Measurements from ENCODE around the gene MYO1A. TPM values are rescaled to one million over a fixed set of nuclear protein-coding genes. Genes with fewer than 3 reads are reported as not detected.

Gene MYO1A
- total RNA-seq, 2 donors from 2014 or later, result 0.70 TPM; not detected in 1

- ATAC-seq (no peak), DNase-seq (no peak)
- H3K4me3 Mint-ChIP-seq, result no peak overlapping the region
- no peaks in the 10 kb centered on the region for H3K9me3 ChIP-seq (ENCODE audit: control insufficient read depth, low read length, poor library complexity, severe bottlenecking)
- peaks cover 22% of the 10 kb centered on the region for H3K27me3 Mint-ChIP-seq
- peaks cover 17% of the 10 kb centered on the region for H3K4me1 Mint-ChIP-seq
- H3K36me3 Mint-ChIP-seq (ENCODE audit: low read depth), result peaks cover 4% of the 10 kb centered on the region
- H3K27ac Mint-ChIP-seq, result no peak overlapping the region
Observed at GRCh38 chr12:57012600-57013465, 37.1 kb downstream of the MYO1A start.

- H3K9me3 ChIP-seq (ENCODE audit: control insufficient read depth, low read length, poor library complexity, severe bottlenecking), result no peaks in the 10 kb centered on the region
- peaks cover 22% of the 10 kb centered on the region for H3K27me3 Mint-ChIP-seq
- DNase-seq (no peak), ATAC-seq (peak; percentile 76)
- peak overlapping the region; percentile 72 for H3K4me3 Mint-ChIP-seq
- peaks cover 4% of the 10 kb centered on the region for H3K36me3 Mint-ChIP-seq (ENCODE audit: low read depth)
- peak overlapping the region; percentile 79 for H3K27ac Mint-ChIP-seq
- H3K4me1 Mint-ChIP-seq, result peaks cover 26% of the 10 kb centered on the region
Observed at GRCh38 chr12:57011438-57012424, 38.2 kb downstream of the MYO1A start.

GRCh38 chr12:57010627-57011247, 39.2 kb downstream of the MYO1A start:
- ATAC-seq, result no peak
- Mint-ChIP-seq H3K27ac (no peak overlapping the region), H3K27me3 (peaks cover 22% of the 10 kb centered on the region), H3K36me3 (ENCODE audit: low read depth) (peaks cover 4% of the 10 kb centered on the region), H3K4me1 (peaks cover 28% of the 10 kb centered on the region), H3K4me3 (no peak overlapping the region)
- no peaks in the 10 kb centered on the region for H3K9me3 ChIP-seq (ENCODE audit: control insufficient read depth, low read length, poor library complexity, severe bottlenecking)
- DNase-seq, result no peak

- H3K4me3 Mint-ChIP-seq, result no peak overlapping the region
- peaks cover 35% of the 10 kb centered on the region for H3K4me1 Mint-ChIP-seq
- H3K36me3 Mint-ChIP-seq (ENCODE audit: low read depth), result peaks cover 6% of the 10 kb centered on the region
- DNase-seq, result no peak
- H3K9me3 ChIP-seq (ENCODE audit: control insufficient read depth, low read length, poor library complexity, severe bottlenecking), result no peaks in the 10 kb centered on the region
- no peak overlapping the region for H3K27ac Mint-ChIP-seq
- ATAC-seq, result no peak
- H3K27me3 Mint-ChIP-seq, result peaks cover 15% of the 10 kb centered on the region
Observed at GRCh38 chr12:57009949-57010626, 39.8 kb downstream of the MYO1A start.

GRCh38 chr12:57008178-57008577, 41.8 kb downstream of the MYO1A start:
- Mint-ChIP-seq H3K4me1 (peaks cover 43% of the 10 kb centered on the region), H3K27me3 (no peaks in the 10 kb centered on the region), H3K4me3 (no peak overlapping the region), H3K27ac (no peak overlapping the region), H3K36me3 (ENCODE audit: low read depth) (peaks cover 2% of the 10 kb centered on the region)
- ATAC-seq, result peak; percentile 46
- DNase-seq, result no peak
- H3K9me3 ChIP-seq (ENCODE audit: control insufficient read depth, low read length, poor library complexity, severe bottlenecking), result no peaks in the 10 kb centered on the region

GRCh38 chr12:57006809-57007475, 43.0 kb downstream of the MYO1A start:
- H3K4me3 Mint-ChIP-seq, result peak overlapping the region; percentile 89
- H3K27ac Mint-ChIP-seq, result peak overlapping the region; percentile 89
- no peak for DNase-seq
- H3K4me1 Mint-ChIP-seq, result peaks cover 43% of the 10 kb centered on the region
- ATAC-seq, result no peak
- H3K36me3 Mint-ChIP-seq (ENCODE audit: low read depth), result peaks cover 6% of the 10 kb centered on the region
- no peaks in the 10 kb centered on the region for H3K27me3 Mint-ChIP-seq
- H3K9me3 ChIP-seq (ENCODE audit: control insufficient read depth, low read length, poor library complexity, severe bottlenecking), result no peaks in the 10 kb centered on the region

GRCh38 chr12:57005980-57006808, 43.7 kb downstream of the MYO1A start, which contains the start of gene ZBTB39:
Gene ZBTB39 (minus strand): TSS chr12:57006546. CDS start chr12:57004917, 1,629 bp downstream.
- H3K36me3 Mint-ChIP-seq (ENCODE audit: low read depth), result peaks cover 6% of the 10 kb centered on the region
- peak within 1 kb of the TSS; percentile 95 for H3K27ac Mint-ChIP-seq
- H3K4me3 Mint-ChIP-seq, result peak within 1 kb of the TSS; percentile 97
- ATAC-seq (peak; percentile 88), DNase-seq (peak; percentile 68 to 74 (median 72))
- no peaks in the 10 kb centered on the region for H3K9me3 ChIP-seq (ENCODE audit: control insufficient read depth, low read length, poor library complexity, severe bottlenecking)
- H3K4me1 Mint-ChIP-seq, result peaks cover 40% of the 10 kb centered on the region
- no peaks in the 10 kb centered on the region for H3K27me3 Mint-ChIP-seq

- H3K4me1 Mint-ChIP-seq, result peaks cover 42% of the 10 kb centered on the region
- ATAC-seq (no peak), DNase-seq (no peak)
- peak overlapping the region; percentile 97 for H3K4me3 Mint-ChIP-seq
- H3K9me3 ChIP-seq (ENCODE audit: control insufficient read depth, low read length, poor library complexity, severe bottlenecking), result no peaks in the 10 kb centered on the region
- H3K36me3 Mint-ChIP-seq (ENCODE audit: low read depth), result peaks cover 6% of the 10 kb centered on the region
- H3K27me3 Mint-ChIP-seq, result no peaks in the 10 kb centered on the region
- H3K27ac Mint-ChIP-seq, result no peak overlapping the region
Observed at GRCh38 chr12:57004651-57005050, 45.3 kb downstream of the MYO1A start.

GRCh38 chr12:57003395-57003794, 46.5 kb downstream of the MYO1A start:
- Mint-ChIP-seq H3K36me3 (ENCODE audit: low read depth) (peaks cover 6% of the 10 kb centered on the region), H3K27me3 (no peaks in the 10 kb centered on the region), H3K27ac (no peak overlapping the region), H3K4me3 (no peak overlapping the region), H3K4me1 (peaks cover 48% of the 10 kb centered on the region)
- no peak for ATAC-seq
- no peaks in the 10 kb centered on the region for H3K9me3 ChIP-seq (ENCODE audit: control insufficient read depth, low read length, poor library complexity, severe bottlenecking)
- no peak for DNase-seq

- no peak overlapping the region for H3K4me3 Mint-ChIP-seq
- H3K27me3 Mint-ChIP-seq, result no peaks in the 10 kb centered on the region
Observed at GRCh38 chr12:57001448-57001906, 48.5 kb downstream of the MYO1A start.

GRCh38 chr12:57000393-57000792, 49.5 kb downstream of the MYO1A start:
- Mint-ChIP-seq H3K4me3 (no peak overlapping the region), H3K27ac (no peak overlapping the region), H3K4me1 (peaks cover 31% of the 10 kb centered on the region), H3K36me3 (ENCODE audit: low read depth) (peaks cover 9% of the 10 kb centered on the region), H3K27me3 (no peaks in the 10 kb centered on the region)
- ATAC-seq (no peak), DNase-seq (no peak)
- H3K9me3 ChIP-seq (ENCODE audit: control insufficient read depth, low read length, poor library complexity, severe bottlenecking), result no peaks in the 10 kb centered on the region

More at GRCh38 chr12:57001448-57001906, 48.5 kb downstream of the MYO1A start:
- Mint-ChIP-seq H3K4me1 (peaks cover 33% of the 10 kb centered on the region), H3K36me3 (ENCODE audit: low read depth) (peaks cover 6% of the 10 kb centered on the region), H3K27ac (no peak overlapping the region)
- H3K9me3 ChIP-seq (ENCODE audit: control insufficient read depth, low read length, poor library complexity, severe bottlenecking), result no peaks in the 10 kb centered on the region
- DNase-seq, result peak; percentile 54 to 58 (median 57)
- peak; percentile 42 for ATAC-seq

Measured in T-helper 17 cell (primary cell).